Effector memory CD8-positive, alpha-beta T cell (primary cell): Measurements from ENCODE around the gene PKD2L1.
A peak's percentile ranks its signal among the peaks of the same experiment; 100 is the strongest.
"Not testable (repeated sequence)": the region's sequence is repeated elsewhere in the genome, so short reads cannot be mapped to it uniquely, and the experiment has no call there.

Experiments
- ATAC-seq: fragments of 150-1000 bp; cut with Tn5 transposase; replicated peaks from 2 replicates; pipeline ENCODE4 v1.10.0; 2021; ENCODE audit warnings: mild to moderate bottlenecking, moderate library complexity
- DNase-seq, 3 experiments: peaks; one replicate each; pipeline ENCODE4 v3.0.0; 2021
- H3K27ac Mint-ChIP-seq, 2 donors: one replicate each; pipeline ENCODE4 v1.8.0; 2022; ENCODE audit warnings: mild to moderate bottlenecking in 2 of 2, mixed read lengths in 2 of 2, moderate library complexity in 2 of 2
- H3K27me3 Mint-ChIP-seq, 2 donors: one replicate each; pipeline ENCODE4 v1.8.0; 2022; ENCODE audit warnings: mixed read lengths in 2 of 2
- H3K36me3 Mint-ChIP-seq: one replicate; pipeline ENCODE4 v1.8.0; 2022; ENCODE audit warnings: mild to moderate bottlenecking, moderate library complexity, mixed read lengths; ENCODE audit not compliant: insufficient read depth
- H3K4me1 Mint-ChIP-seq, 2 donors: one replicate each; pipeline ENCODE4 v1.8.0; 2022; ENCODE audit warnings: low read depth in 2 of 2, mixed read lengths in 2 of 2
- H3K4me3 Mint-ChIP-seq, 2 donors: one replicate each; pipeline ENCODE4 v1.8.0; 2022; ENCODE audit warnings: mild to moderate bottlenecking in 2 of 2, mixed read lengths in 2 of 2, moderate library complexity in 2 of 2
- H3K9me3 Mint-ChIP-seq, 2 donors: one replicate each; pipeline ENCODE4 v1.8.0; 2022; ENCODE audit warnings: mixed read lengths in 2 of 2

The PKD2L1 gene

GRCh38 chr10:100303724-100304319, 26.2 kb downstream of the PKD2L1 start:
- peaks cover 65 to 80% of the 10 kb centered on the region in 2 donors for H3K27me3 Mint-ChIP-seq

GRCh38 chr10:100301123-100301522, 28.9 kb downstream of the PKD2L1 start:
- H3K27me3 Mint-ChIP-seq: peaks cover 58 to 73% of the 10 kb centered on the region in 2 donors
- H3K36me3 Mint-ChIP-seq, H3K4me3 Mint-ChIP-seq, DNase-seq, H3K4me1 Mint-ChIP-seq, ATAC-seq, H3K9me3 Mint-ChIP-seq, H3K27ac Mint-ChIP-seq: not testable (repeated sequence)

More at GRCh38 chr10:100303724-100304319, 26.2 kb downstream of the PKD2L1 start:
- H3K27ac Mint-ChIP-seq: no peak overlapping the region
- ATAC-seq (no peak), DNase-seq (no peak)
- H3K36me3 Mint-ChIP-seq: no peaks in the 10 kb centered on the region
- no peaks in the 10 kb centered on the region for H3K4me1 Mint-ChIP-seq
- H3K4me3 Mint-ChIP-seq: no peak overlapping the region
- H3K9me3 Mint-ChIP-seq: no peaks in the 10 kb centered on the region

- DNase-seq: no peak
- peaks cover 42 to 73% of the 10 kb centered on the region in 2 donors for H3K27me3 Mint-ChIP-seq
Observed at GRCh38 chr10:100297242-100297641, 32.8 kb downstream of the PKD2L1 start.

GRCh38 chr10:100293066-100293465, 37.0 kb downstream of the PKD2L1 start:
- Mint-ChIP-seq H3K4me1 (no peaks in the 10 kb centered on the region), H3K27ac (no peak overlapping the region), H3K36me3 (no peaks in the 10 kb centered on the region), H3K9me3 (no peaks in the 10 kb centered on the region), H3K27me3 (peaks cover 28 to 38% of the 10 kb centered on the region in 2 donors), H3K4me3 (no peak overlapping the region)
- DNase-seq (no peak), ATAC-seq (no peak)

More at GRCh38 chr10:100297242-100297641, 32.8 kb downstream of the PKD2L1 start:
- no peaks in the 10 kb centered on the region for H3K9me3 Mint-ChIP-seq
- H3K4me3 Mint-ChIP-seq: no peak overlapping the region
- ATAC-seq: no peak
- H3K36me3 Mint-ChIP-seq: no peaks in the 10 kb centered on the region
- no peak overlapping the region for H3K27ac Mint-ChIP-seq
- H3K4me1 Mint-ChIP-seq: no peaks in the 10 kb centered on the region

- peaks cover 28 to 33% of the 10 kb centered on the region in 2 donors for H3K27me3 Mint-ChIP-seq
- not testable (repeated sequence) for DNase-seq, H3K4me3 Mint-ChIP-seq, ATAC-seq, H3K4me1 Mint-ChIP-seq, H3K36me3 Mint-ChIP-seq, H3K27ac Mint-ChIP-seq, H3K9me3 Mint-ChIP-seq
Observed at GRCh38 chr10:100292300-100292699, 37.7 kb downstream of the PKD2L1 start.

- Mint-ChIP-seq H3K4me3 (no peak overlapping the region), H3K27me3 (peaks cover 20 to 24% of the 10 kb centered on the region in 2 donors), H3K27ac (peak overlapping the region in 1 of 2 donors; percentile 50), H3K36me3 (peaks cover 16% of the 10 kb centered on the region), H3K4me1 (peaks cover 2 to 3% of the 10 kb centered on the region in 2 donors), H3K9me3 (no peaks in the 10 kb centered on the region)
- DNase-seq: no peak
- no peak for ATAC-seq
Observed at GRCh38 chr10:100291356-100291755, 38.7 kb downstream of the PKD2L1 start.

- Mint-ChIP-seq H3K9me3 (no peaks in the 10 kb centered on the region), H3K27ac (no peak overlapping the region)
- no peak for DNase-seq
Observed at GRCh38 chr10:100289641-100290040, 40.4 kb downstream of the PKD2L1 start.

GRCh38 chr10:100288196-100288595, 41.8 kb downstream of the PKD2L1 start:
- H3K4me3 Mint-ChIP-seq: peak overlapping the region in 1 of 2 donors; percentile 98
- no peaks in the 10 kb centered on the region for H3K9me3 Mint-ChIP-seq
- peaks cover 25% of the 10 kb centered on the region for H3K36me3 Mint-ChIP-seq
- DNase-seq (no peak), ATAC-seq (no peak)
- peak overlapping the region; percentile 96 to 98 for H3K27ac Mint-ChIP-seq
- peaks cover 15 to 16% of the 10 kb centered on the region in 2 donors for H3K4me1 Mint-ChIP-seq
- H3K27me3 Mint-ChIP-seq: peaks cover 0 to 6% of the 10 kb centered on the region in 2 donors

More at GRCh38 chr10:100289641-100290040, 40.4 kb downstream of the PKD2L1 start:
- no peak overlapping the region for H3K4me3 Mint-ChIP-seq
- ATAC-seq: no peak
- peaks cover 7 to 8% of the 10 kb centered on the region in 2 donors for H3K27me3 Mint-ChIP-seq
- peaks cover 25% of the 10 kb centered on the region for H3K36me3 Mint-ChIP-seq
- H3K4me1 Mint-ChIP-seq: peaks cover 13 to 14% of the 10 kb centered on the region in 2 donors

- Mint-ChIP-seq H3K27ac (peak overlapping the region; percentile 96 to 98), H3K9me3 (no peaks in the 10 kb centered on the region), H3K4me3 (peak overlapping the region; percentile 92 to 98), H3K36me3 (peaks cover 25% of the 10 kb centered on the region), H3K27me3 (peaks cover 0 to 6% of the 10 kb centered on the region in 2 donors), H3K4me1 (peaks cover 15 to 16% of the 10 kb centered on the region in 2 donors)
- ATAC-seq (no peak), DNase-seq (no peak)
Observed at GRCh38 chr10:100287756-100288155, 42.3 kb downstream of the PKD2L1 start.

GRCh38 chr10:100286051-100287033, 43.7 kb downstream of the PKD2L1 start, which contains the start of gene BLOC1S2:
Gene BLOC1S2 (minus strand): TSS chr10:100286680. CDS start chr10:100286659, 21 bp downstream.
- H3K9me3 Mint-ChIP-seq: no peaks in the 10 kb centered on the region
- DNase-seq (peak; percentile 79 to 85 (median 83)), ATAC-seq (peak; percentile 85)
- H3K4me3 Mint-ChIP-seq: peak within 1 kb of the TSS; percentile 92 to 98
- peak within 1 kb of the TSS; percentile 96 to 98 for H3K27ac Mint-ChIP-seq
- peaks cover 15 to 16% of the 10 kb centered on the region in 2 donors for H3K4me1 Mint-ChIP-seq
- no peaks in the 10 kb centered on the region for H3K27me3 Mint-ChIP-seq
- peaks cover 25% of the 10 kb centered on the region for H3K36me3 Mint-ChIP-seq

GRCh38 chr10:100285326-100285725, 44.7 kb downstream of the PKD2L1 start:
- ATAC-seq, H3K27me3 Mint-ChIP-seq, H3K9me3 Mint-ChIP-seq, DNase-seq: not testable (repeated sequence)
- peak overlapping the region; percentile 92 to 98 for H3K4me3 Mint-ChIP-seq
- H3K27ac Mint-ChIP-seq: peak overlapping the region; percentile 96 to 98
- peaks cover 30% of the 10 kb centered on the region for H3K36me3 Mint-ChIP-seq
- peaks cover 15 to 16% of the 10 kb centered on the region in 2 donors for H3K4me1 Mint-ChIP-seq

- H3K4me1 Mint-ChIP-seq: peaks cover 15 to 16% of the 10 kb centered on the region in 2 donors
- H3K27me3 Mint-ChIP-seq: no peaks in the 10 kb centered on the region
- ATAC-seq (no peak), DNase-seq (no peak)
- H3K36me3 Mint-ChIP-seq: peaks cover 48% of the 10 kb centered on the region
- no peaks in the 10 kb centered on the region for H3K9me3 Mint-ChIP-seq
- H3K4me3 Mint-ChIP-seq: no peak overlapping the region
- no peak overlapping the region for H3K27ac Mint-ChIP-seq
Observed at GRCh38 chr10:100282907-100283306, 47.1 kb downstream of the PKD2L1 start.

- H3K4me1 Mint-ChIP-seq, ATAC-seq, DNase-seq, H3K9me3 Mint-ChIP-seq, H3K27me3 Mint-ChIP-seq, H3K27ac Mint-ChIP-seq, H3K4me3 Mint-ChIP-seq: not testable (repeated sequence)
- peaks cover 45% of the 10 kb centered on the region for H3K36me3 Mint-ChIP-seq
Observed at GRCh38 chr10:100276971-100277370, 53.1 kb downstream of the PKD2L1 start.
